Adrenal gland (tissue), 12 donors: Measurements from ENCODE around the gene MRPS12. TPM values are rescaled to one million over a fixed set of nuclear protein-coding genes. Genes with fewer than 3 reads are reported as not detected.
A peak's percentile ranks its signal among the peaks of the same experiment; 100 is the strongest.

Experiments
- DNase-seq, 7 donors: peaks; one replicate each; pipeline ENCODE4 v3.0.0-alpha.2; 2019 to 2020
- H3K27ac ChIP-seq, 5 donors: fragments of 200-600 bp; sonication (generic) in 4 of 5; 1 replicate in 3 of 5; 2 replicates in 2 of 5; pipeline versions ENCODE4 v1.5.1 to v1.8.0; 2016 to 2020; ENCODE audit warnings: mild to moderate bottlenecking in 1 of 5
- H3K27me3 ChIP-seq: fragments of 200-600 bp; 2 replicates; pipeline ENCODE4 v1.8.0; 2021
- H3K36me3 ChIP-seq, 2 donors: fragments of 200-600 bp; replicated peaks in 1 of 2; 1 replicate in 1 of 2; 2 replicates in 1 of 2; pipeline versions ENCODE4 v1.5.1 to v1.8.0; 2018 to 2022
- H3K4me1 ChIP-seq, 2 donors: fragments of 200-600 bp; replicated peaks in 1 of 2; 1 replicate in 1 of 2; 2 replicates in 1 of 2; pipeline versions ENCODE4 v1.5.1 to v1.8.0; 2018 to 2021
- H3K4me3 ChIP-seq, 4 donors: fragments of 200-600 bp; sonication (generic) in 3 of 4; one replicate each; pipeline ENCODE4 v1.5.1; 2016 to 2018
- H3K9me3 ChIP-seq, 3 donors: fragments of 200-600 bp; sonication (generic) in 1 of 3; replicated peaks in 1 of 3; 1 replicate in 2 of 3; 2 replicates in 1 of 3; pipeline versions ENCODE4 v1.5.1 to v1.8.0; 2016 to 2021
- CTCF ChIP-seq, 6 experiments: fragments of 450-650 bp in 4 of 6; fragments of 200-600 bp in 2 of 6; sonication (generic) in 1 of 6; IDR thresholded peaks; 1 replicate in 5 of 6; 2 replicates in 1 of 6; pipeline versions ENCODE4 v1.5.1 to v1.8.0; 2016 to 2021; ENCODE audit warnings: antibody characterized with exemption in 6 of 6, mild to moderate bottlenecking in 2 of 6, moderate library complexity in 1 of 6
- POLR2A ChIP-seq, 2 donors: fragments of 450-650 bp; IDR thresholded peaks; one replicate each; pipeline ENCODE4 v1.6.1; 2017; ENCODE audit warnings: antibody characterized with exemption in 2 of 2, mild to moderate bottlenecking in 2 of 2, moderate library complexity in 1 of 2
- WGBS, 4 donors: extraction: QIAGEN DNeasy Blood & Tissue Kit in 2 of 4; methylation state at CpG; one replicate each; pipeline versions ENCODE4 v1.1.5 to v1.1.7; 2013 to 2017; 5-methylcytosine and 5-hydroxymethylcytosine counted together
- intact Hi-C, 2 donors: fragments of 100-400 bp; cut with DNase I; formaldehyde crosslinking; loops; one replicate each; pipeline versions ENCODE4 v1.14.1 to v1.15.0; 2022 to 2023
- polyA plus RNA-seq, 3 donors: library from polyadenylated mRNA; stranded (reverse); fragments of 200-250 nt in 2 of 3; fragments of 350-450 nt in 1 of 3; fragmentation: Illumina TruSeq in 1 of 3; extraction: RNeasy Lipid Tissue Mini Kit (QIAGEN cat#74804) in 1 of 3; gene quantifications; one replicate each; pipeline ENCODE4 v1.2.3, GENCODE V29; 2013 to 2014
- total RNA-seq, 9 donors: library from RNA; depleted of rRNA in 4 of 9; stranded (reverse); fragments of >200 nt in 4 of 9; fragments of 120-200 nt in 1 of 9; fragmentation: NEBNext Ultra II Directional in 1 of 9; extraction: Animal tissue kit (Norgen Biotek cat#: 25700) in 1 of 9; gene quantifications; one replicate each; pipeline versions ENCODE4 v1.1.0 to v1.2.4, GENCODE V29; 2013 to 2023
- donor health status: healthy with polysubstance abuse.
- donor health status: Bipolar disorder and iron deficiency.
- donor health status: DM: yes; HTN: yes; CAD: no.
- donor health status: DM: no; HTN: no; CAD: no.
- donor health status: DM: no; HTN: no; CAD: no.
- donor health status: DM: yes; HTN: yes; CAD: no.

Gene MRPS12
- total and polyA plus RNA-seq, 12 donors: 14.6 to 64.4 (median 43.3) TPM

- WGBS, 4 donors: 71 to 83% (median 82%) methylated on average over 8 to 12 of the region's 12 CpGs
- Histone ChIP-seq H3K4me1 (no peaks in the 10 kb centered on the region), H3K9me3 (no peaks in the 10 kb centered on the region), H3K36me3 (no peaks in the 10 kb centered on the region), H3K27me3 (no peaks in the 10 kb centered on the region), H3K27ac (no peak overlapping the region), H3K4me3 (no peak overlapping the region)
- TF ChIP-seq POLR2A (IDR thresholded peaks at IDR 0.05) (no peak), CTCF (IDR thresholded peaks at IDR 0.05) (no peak)
- no peak for DNase-seq
- intact Hi-C loops: loop anchor here (10.0 kb wide), 2 partner anchors 278 to 288 kb away; no protein-coding TSS in a partner anchor
These were observed 17.9 kb upstream of the MRPS12 start for GRCh38 chr19:38912600-38913514.

- Histone ChIP-seq H3K4me1 (peaks cover 0 to 3% of the 10 kb centered on the region in 2 donors), H3K36me3 (no peaks in the 10 kb centered on the region), H3K27me3 (no peaks in the 10 kb centered on the region), H3K9me3 (no peaks in the 10 kb centered on the region), H3K27ac (no peak overlapping the region), H3K4me3 (no peak overlapping the region)
- no peak for TF ChIP-seq POLR2A (IDR thresholded peaks at IDR 0.05)
- no peak for TF ChIP-seq CTCF (IDR thresholded peaks at IDR 0.05)
- WGBS, 4 donors: 84 to 92% (median 91%) methylated on average over 8 of the region's 8 CpGs
- no peak for DNase-seq
- intact Hi-C loops: loop anchor here (10.0 kb wide), 2 partner anchors 279 to 289 kb away; no protein-coding TSS in a partner anchor
These were observed 16.8 kb upstream of the MRPS12 start for GRCh38 chr19:38913958-38914357.

- Histone ChIP-seq H3K27me3 (no peaks in the 10 kb centered on the region), H3K9me3 (no peaks in the 10 kb centered on the region), H3K4me1 (peaks cover 0 to 3% of the 10 kb centered on the region in 2 donors), H3K27ac (no peak overlapping the region), H3K4me3 (no peak overlapping the region), H3K36me3 (no peaks in the 10 kb centered on the region)
- intact Hi-C loops: loop anchor here (10.0 kb wide), 2 partner anchors 281 to 291 kb away; no protein-coding TSS in a partner anchor
- TF ChIP-seq POLR2A (IDR thresholded peaks at IDR 0.05) (no peak), CTCF (IDR thresholded peaks at IDR 0.05) (no peak)
- WGBS, 4 donors: 89 to 92% (median 91%) methylated on average over 28 to 44 of the region's 44 CpGs
- DNase-seq: peak in 1 of 7 donors; percentile 13
These were observed 15.1 kb upstream of the MRPS12 start for GRCh38 chr19:38915329-38916321.
